Pulmonary artery endothelial cell (primary cell): Measurements from ENCODE around the gene DEDD2. TPM values are rescaled to one million over a fixed set of nuclear protein-coding genes. Genes with fewer than 3 reads are reported as not detected.

Experiments used
- DNase-seq: peaks from one replicate; pipeline ENCODE4 v3.0.0-alpha.2; 2011; ENCODE audit warnings: low read depth, low spot score
- total RNA-seq: library from RNA; depleted of rRNA; stranded (reverse); fragments of >200 nt; gene quantifications from 2 replicates; pipeline ENCODE4 v1.2.3, GENCODE V29; 2014

DEDD2 gene
- total RNA-seq, 1 donor from 2014 or later = 16.2 TPM

- no peak for DNase-seq
These were observed 43.8 kb downstream of the DEDD2 start for GRCh38 chr19:42173695-42174094.

DNA sequence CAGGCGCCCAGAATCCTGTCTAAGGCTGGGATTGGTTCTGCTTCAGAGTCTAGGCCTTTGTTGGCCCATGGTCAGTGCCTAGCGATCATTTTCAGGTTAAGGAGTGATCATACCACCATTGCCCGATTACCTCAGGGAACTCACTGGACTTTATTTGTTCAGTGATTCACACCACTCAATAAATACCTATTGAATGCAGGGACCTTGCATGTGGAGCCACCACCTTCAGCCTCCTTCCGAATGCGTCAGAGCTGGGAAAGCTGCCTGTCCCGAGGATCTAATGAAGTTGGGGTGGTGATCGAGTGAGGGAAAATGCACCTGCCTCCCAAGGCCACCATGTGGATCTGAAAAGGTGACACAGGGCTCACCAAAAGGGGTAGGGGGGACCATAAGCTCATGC lies 45.2 kb downstream of the DEDD2 start:
- DNase-seq = no peak

- no peak for DNase-seq
These were observed 46.8 kb downstream of the DEDD2 start for GRCh38 chr19:42170715-42171114.

DNA sequence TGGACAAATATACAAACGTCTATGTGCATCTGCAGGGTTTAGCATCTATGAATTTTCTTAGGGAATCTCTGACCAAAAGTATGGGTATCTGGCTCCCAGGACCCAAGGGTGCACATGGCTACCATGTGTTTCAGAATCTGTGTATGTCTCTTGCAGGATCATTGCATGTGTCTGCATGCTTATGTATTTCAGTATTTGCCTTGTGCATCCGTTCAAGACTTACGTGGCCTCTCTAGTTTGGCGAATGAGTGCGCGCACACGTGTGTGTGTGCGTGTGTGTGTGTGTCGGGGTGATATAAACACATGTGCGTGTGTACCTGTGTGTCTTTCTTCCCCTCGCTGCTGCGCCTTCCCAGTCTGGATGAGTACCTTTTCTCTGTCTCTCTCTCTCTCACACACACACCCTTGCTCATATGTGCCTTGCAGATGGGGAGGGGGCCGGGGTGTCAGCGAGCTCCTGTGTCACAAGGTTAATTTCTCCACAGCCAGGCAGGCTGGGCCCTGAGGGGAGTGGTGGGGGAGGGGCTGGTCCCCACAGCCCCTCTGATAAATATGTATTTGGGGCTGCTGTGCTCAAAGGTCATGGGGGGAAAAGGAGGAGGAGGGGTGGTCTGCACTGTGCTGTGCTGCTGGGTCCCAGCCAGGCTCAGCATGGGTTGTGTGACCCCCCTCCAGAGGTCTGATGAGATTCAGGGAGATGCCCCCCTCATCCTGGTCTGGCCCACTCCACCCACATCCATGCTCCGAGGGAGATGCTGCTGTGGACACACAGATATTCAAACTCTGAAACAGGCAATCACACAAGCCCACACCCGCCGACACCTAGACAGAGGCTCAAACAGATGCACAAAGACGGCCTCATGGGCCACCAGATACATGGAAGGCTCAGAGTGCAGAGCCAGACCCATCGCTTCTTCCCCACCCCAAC lies 47.7 kb downstream of the DEDD2 start:
- no peak for DNase-seq

GRCh38 chr19:42168206-42168605 lies 49.3 kb downstream of the DEDD2 start:
- DNase-seq = no peak

GRCh38 chr19:42166316-42166715 lies 51.2 kb downstream of the DEDD2 start:
- no peak for DNase-seq

GRCh38 chr19:42165146-42165545 lies 52.3 kb downstream of the DEDD2 start:
- DNase-seq = no peak

DNA sequence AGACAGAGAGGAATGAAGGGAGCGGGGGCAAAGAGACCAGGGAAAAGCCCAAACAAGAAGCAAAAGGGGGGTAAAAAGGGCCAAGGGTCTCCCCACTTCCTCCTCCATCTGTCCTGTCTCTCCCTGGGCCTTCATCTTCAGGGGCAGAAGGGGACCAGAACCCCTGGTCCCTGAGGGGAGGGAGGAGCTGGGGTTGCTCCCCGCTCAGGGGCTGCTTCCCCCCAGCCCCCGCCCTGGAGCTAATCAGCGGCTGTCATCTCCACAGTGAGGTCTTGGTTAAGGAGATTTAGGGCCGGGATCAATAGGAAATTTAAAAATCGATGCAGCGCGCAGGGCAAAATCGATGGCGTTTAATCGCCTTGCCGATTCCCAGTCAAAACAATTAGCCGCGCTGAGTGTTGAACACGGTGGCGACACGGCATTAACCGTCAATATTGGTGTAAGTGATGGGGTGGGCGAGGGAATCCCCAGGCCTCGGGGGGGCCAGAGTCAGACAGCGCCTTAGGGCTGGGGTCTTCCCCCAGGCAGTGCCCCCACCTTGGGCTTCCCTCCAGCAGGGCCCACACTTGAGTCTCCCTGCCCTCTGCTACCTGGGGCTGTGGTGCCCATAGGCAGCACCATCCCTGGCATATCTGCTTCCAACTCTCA lies 55.7 kb downstream of the DEDD2 start:
- no peak for DNase-seq

- no peak for DNase-seq
These were observed 57.5 kb downstream of the DEDD2 start for GRCh38 chr19:42159942-42160341.

DNA sequence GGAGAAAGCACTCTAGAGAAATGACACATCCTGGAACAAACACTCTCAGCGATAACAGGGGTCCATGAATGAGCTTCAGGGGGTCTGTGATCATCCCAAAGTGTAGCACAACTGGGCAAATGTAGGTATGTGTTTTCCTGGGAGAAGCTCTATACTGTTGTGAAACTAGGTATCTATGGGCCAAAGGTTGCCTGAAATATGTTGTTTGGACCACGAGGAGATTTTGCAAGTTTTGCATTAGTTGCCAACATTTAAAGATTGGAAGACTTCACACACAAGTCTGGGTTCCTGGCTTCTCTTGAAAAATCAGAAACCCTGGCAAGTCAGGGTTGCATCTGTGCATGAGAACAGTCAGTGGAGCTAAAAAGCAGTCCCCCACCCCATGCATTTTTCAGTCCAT lies 58.6 kb downstream of the DEDD2 start:
- DNase-seq = no peak

DNA sequence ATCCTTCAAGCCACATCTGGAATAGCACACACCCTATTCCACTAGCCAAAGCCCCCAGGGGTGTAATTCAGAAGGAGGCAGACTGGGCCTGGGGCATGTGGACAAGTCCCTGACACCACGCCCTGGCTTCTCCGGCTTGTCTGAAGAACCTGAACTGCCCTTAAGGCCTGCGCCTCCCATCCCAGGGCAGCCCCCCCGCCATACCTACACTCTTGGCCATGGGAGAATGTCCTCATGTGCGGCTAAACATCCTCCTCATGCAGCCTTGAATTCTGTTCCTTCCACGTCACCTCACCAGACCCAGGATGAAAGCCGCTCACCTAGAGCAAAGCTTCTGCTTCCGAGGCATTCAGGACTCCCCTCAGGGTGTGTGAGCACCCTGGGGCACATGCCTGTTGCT lies 60.9 kb downstream of the DEDD2 start:
- no peak for DNase-seq

DNA sequence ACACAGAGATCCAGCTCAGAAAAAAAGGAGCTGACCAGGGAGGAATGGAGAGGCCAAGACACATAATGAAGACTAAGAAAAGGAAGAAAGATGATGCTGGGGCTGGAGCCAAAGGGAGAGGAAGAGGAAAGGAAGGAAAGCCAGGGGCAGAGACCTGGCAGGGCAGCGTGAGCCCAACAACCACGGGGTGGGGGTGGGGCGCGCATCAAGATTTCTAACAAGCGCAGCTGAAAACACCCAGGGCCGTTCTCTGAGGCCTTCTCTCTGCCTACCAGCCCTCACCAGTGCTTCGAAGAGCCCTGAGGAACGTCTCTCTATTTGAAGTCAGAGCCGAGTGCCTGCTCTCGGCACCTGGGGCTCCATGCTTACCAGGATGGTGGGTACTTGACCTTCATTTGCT lies 61.7 kb downstream of the DEDD2 start:
- no peak for DNase-seq

- no peak for DNase-seq
These were observed 62.8 kb downstream of the DEDD2 start for GRCh38 chr19:42154471-42155323.

GRCh38 chr19:42153672-42154433 lies 63.6 kb downstream of the DEDD2 start:
- no peak for DNase-seq

DNA sequence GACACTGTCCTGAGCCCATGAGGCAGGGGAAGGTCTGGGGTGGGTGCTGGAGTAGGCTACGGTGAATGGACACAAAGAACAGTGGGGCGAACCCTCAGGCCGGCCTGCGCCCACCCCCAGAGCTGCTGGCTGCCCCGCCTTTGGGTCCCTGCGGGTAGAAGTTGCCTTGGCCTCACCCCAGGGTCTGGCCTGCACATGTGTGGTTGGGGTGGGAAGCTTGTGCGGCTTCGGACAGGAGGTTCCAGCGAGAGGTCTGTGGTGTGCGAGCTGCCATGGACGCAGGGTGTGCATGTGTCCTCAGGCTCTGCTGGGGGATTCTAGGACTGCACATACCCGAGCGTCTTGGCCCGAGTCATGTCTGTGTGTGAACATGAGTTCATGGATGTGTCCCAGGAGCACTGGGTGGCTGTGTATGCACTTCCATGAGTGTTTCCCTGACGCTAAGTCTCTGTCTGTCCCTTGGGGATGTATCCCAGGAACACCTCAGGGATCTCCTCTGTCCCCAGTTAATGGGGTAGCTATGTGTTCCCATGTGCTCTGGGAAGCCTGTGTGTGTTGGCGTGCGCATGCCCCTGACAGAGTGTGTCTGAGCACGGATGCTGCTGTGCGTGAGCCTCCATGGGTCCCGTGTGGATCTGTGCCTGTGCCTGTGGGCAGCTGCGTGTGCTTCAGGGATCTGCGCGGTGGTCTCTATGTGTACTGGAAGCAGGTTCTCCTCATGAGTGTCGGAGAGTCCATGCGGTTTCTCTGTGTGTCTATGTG lies 64.4 kb downstream of the DEDD2 start:
- no peak for DNase-seq

DNA sequence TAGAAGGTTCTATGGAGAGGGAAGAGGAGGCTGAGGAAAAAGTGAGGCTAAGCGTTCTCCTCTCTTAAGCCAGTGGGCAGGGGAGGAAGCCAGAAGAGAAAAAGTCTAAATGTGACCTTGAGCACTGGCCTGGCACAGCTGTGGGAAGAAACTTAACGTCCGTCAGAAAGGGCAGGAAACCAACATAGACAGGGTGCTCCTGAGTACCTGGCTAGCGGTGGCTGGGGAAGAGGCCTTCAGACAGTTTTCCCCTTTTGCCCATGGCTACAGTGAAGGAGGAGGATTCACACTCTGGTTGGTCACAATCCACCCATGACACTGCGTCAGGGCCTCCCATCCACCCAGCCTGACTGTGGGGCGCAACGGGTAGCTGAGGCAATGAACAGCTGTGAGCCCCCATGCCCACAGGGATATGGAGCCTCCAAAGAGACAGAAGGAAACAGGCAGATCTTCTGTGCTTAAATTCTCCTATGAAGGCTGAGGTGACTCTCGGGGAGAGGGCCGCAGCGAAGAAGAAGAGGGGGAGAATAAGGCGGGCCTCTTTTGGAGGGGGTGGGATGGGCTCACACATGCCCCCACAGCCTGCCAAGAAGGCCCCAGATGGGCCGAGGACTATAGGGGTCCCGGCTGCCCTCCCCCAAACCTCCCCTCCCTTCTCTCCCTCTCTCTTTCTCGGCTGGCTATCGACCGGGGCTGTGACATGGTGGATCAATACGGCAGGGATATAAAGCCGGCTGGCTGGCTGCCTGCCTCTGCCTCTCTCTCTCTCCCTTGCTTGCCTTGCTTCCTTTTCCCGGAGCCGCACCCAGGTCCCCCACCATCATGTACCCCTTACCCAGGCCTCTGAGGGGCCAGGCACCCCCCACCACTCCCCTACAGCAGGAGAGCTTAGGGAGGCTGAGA lies 65.4 kb downstream of the DEDD2 start:
- DNase-seq = no peak

DNA sequence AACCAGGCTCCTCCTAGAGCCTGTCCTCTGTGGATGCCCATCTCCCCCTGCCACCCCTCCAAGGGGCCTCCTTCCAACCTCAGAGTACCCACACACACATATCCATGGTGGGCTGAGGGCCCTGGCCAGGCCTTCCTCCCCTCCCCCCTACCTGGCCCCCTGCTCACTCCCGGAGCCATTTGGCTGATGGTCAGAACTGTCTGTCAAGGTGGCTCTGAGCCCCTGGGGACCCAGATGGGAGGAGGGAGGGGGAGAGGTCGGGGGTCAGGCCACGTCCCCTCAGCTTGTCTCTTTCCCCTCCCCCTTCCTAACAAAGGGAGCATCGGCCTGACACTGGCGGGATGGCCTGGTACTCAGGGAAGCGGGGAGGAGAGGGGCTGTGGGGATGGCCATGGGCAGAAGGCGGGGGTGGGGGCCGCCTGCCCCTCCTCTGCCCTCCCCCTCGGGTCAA lies 66.5 kb downstream of the DEDD2 start:
- DNase-seq = no peak

GRCh38 chr19:42150364-42150763 lies 67.1 kb downstream of the DEDD2 start:
- no peak for DNase-seq
